22Rv1 (cell line): ENCODE data around the gene POC1B.

Experiments used
- CTCF ChIP-seq: fragments of 450-650 bp; IDR thresholded peaks from 2 replicates; pipeline ENCODE4 v1.5.1; 2017; ENCODE audit warnings: mild to moderate bottlenecking
- ZFX ChIP-seq: fragments of 450-650 bp; IDR thresholded peaks from 2 replicates; pipeline ENCODE4 v1.6.1; 2017; ENCODE audit warnings: antibody characterized with exemption, borderline replicate concordance

GRCh38 chr12:89504560-89505346 lies 21.1 kb downstream of the POC1B start:
- TF ChIP-seq ZFX = no peak
- TF ChIP-seq CTCF = peak; percentile 28; the same call in 1 of the 2 replicates
